ENCODE results near the gene ACTG1.

Gene ACTG1

DNA sequence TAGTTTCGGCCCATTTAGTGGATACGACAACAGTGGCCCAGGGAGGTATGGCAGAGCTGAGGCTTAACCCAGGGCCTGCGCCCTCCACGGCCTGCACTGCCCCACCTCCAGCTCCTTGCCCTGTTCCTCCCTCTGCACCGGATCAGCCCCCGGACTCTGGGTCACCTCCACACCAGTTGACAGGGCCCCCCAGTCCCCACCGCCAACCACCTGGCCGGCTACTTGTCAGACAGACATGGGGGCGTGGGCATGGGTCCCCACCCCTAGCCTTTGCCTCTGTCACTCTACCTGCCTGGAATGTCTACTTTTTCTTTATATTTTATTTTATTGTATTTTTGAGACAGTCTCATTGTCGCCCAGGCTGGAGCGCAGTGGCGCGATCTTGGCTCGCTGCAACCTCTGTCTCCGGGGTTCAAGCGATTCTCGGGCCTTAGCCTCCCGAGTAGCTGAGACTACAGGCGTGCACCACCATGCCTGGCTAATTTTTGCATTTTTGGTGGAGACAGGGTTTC, 3.0 kb upstream of the ACTG1 start:
- no peak for DNase-seq

DNA sequence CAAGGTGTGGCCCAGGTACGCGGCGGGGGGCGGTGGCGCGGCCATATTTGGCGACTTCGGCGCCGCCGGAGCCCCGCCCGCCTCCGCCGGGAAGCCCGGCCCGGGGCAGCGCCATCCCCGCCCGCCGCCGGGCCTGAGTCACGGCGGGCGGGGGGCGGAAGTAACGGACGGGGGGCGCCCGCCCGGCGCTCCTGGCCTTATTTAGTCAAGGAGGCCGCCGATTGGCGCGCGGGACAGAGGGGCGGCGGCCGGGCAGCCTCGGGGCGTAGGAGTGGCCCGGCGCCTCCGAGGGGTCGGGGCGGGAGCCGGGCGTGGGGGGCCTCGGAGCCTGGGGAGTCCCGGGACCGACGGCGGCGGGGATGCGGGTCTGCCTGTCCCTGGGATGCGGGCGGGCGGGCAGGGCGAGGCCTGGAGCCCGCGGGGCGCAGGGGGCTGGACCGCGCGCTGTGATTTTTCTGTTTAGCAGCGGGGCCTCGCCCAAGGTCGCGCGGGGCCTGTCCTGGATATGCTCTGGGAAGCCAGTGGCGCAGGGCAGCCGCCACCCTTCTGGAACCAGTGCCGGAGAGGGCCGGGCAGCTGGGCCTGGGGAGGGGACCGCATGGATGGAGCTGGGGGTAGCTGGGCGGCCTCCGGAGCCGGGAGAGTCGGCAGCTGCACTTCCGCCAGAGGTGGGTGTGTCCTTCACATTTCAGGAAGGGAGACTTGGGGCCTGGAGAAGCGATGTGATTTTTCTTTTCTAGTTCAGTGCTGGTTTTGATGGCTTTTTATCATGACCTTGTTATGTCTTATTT, 2.3 kb upstream of the ACTG1 start:
- peak; percentile 71 for DNase-seq

DNA sequence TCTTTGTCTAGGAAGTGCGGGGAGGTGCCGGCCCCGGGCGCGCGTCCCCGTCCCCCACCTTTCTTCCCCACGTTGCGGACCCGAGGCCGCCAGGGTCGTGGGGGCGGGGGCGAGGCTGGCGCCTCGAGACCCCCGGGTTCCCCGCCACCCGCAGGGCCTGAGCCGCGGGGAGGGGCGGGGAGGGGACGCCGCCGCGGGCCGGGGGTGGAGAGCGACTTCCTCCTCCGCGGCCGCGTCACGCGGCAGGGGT, 1.8 kb upstream of the ACTG1 start:
- no peak for DNase-seq

DNA sequence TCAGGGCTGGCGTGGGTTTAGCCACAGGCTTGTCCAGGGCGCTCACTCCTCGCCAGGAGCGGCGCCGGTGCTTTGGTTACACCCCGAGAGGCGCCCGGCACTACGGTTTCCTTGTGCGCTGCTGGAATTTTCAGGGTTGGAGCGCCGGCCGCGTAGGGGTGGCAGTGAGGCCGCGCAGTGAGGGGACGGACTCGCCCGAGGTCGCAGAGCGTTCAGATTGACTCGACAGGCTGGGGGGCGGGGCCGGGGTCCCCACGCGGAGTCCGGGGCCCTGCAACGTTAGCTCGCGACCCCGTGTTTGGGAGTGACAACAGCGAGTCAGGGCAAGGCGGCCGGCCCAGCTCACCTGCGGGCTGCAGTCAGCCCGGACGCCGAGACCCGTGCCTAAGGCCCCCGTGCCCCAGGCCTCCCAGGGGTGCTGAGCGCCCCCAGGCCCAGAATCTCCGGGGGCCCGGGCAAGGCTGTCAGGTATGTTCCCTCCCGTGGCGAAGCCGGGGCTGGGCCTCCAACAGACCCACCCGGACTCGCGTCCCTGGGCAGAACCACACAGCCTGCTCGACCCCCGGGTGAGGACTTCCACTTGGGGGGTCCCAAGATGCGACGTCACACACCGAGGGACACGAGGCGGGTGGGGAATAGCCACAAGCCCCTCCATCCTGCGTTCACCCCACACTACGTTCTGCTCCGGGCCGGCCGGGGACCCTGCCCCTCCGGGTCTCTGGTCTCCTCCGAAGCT, 1.3 kb upstream of the ACTG1 start:
- peak; percentile 52 for DNase-seq

DNA sequence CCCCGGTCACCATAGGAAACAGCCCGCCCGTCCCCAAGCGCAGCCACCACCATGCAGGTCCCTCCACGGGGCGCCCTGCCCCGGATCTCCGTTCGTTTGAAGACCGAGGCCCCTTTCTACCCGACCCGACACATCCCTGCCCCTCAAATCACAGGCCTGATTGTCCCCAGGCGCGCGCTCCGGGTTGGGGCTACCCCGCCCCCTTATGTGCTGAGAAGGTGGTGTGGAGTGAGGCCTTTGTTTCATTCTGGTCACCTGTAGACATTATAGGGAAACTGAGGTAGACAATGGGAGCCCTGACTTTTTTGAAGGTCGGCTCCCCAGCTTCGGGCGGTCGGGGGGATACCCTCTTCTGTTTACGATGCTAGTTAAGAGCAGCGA, 763 bp upstream of the ACTG1 start:
- DNase-seq = peak; percentile 67

DNA sequence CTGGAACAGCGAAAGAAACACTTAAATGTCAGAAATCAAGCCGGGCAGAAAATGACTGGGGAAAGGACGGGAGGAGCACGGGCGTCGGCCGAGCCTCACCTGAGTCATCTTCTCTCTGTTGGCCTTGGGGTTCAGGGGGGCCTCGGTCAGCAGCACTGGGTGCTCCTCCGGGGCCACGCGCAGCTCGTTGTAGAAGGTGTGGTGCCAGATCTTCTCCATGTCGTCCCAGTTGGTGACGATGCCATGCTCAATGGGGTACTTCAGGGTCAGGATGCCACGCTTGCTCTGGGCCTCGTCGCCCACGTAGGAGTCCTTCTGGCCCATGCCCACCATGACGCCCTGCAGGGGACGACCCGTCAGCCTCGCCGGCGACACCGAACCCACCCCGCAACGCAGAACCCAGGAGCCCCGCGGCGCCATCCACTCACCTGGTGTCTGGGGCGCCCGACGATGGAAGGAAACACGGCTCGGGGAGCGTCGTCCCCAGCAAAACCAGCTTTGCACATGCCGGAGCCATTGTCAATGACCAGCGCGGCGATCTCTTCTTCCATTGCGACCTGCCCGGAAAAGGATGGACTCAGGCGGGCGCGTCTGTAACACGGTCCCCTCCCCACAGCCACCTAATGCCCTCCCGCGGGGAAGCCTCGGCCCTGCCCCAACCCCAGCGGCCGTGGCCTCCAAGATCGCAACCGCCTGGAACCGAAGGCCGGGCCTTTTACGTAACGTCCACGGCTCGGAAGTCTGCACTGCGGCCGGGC, 616 bp downstream of the ACTG1 start:
- DNase-seq = peak; percentile 41

DNA sequence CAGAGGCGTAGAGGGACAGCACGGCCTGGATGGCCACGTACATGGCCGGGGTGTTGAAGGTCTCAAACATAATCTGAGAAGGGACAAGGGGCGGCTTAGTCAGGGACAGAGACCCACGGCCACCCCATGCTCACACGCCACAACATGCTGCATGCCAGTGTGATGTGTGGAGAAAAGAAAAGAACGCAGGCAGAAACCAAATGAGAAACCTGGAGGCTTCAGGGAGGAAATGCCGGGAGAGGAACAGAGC, 1.1 kb downstream of the ACTG1 start:
- no peak for DNase-seq

DNA sequence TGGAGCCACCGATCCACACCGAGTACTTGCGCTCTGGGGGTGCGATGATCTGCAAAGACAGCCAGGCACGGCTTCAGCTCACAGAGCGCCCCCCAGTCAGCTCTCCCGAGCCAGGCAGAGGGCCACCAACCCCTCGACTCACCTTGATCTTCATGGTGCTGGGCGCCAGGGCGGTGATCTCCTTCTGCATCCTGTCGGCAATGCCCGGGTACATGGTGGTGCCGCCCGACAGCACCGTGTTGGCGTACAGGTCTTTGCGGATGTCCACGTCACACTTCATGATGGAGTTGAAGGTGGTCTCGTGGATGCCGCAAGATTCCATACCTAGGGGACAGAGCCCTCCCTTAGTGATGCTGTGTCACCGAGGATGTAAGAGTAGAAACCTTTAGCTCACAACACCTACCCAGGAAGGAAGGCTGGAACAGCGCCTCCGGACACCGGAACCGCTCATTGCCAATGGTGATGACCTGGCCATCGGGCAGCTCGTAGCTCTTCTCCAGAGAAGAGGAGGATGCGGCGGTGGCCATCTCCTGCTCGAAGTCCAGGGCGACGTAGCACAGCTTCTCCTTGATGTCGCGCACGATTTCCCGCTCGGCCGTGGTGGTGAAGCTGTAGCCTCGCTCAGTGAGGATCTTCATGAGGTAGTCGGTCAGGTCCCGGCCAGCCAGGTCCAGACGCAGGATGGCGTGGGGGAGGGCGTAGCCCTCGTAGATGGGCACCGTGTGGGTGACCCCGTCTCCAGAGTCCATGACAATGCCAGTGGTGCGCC, 1.6 kb downstream of the ACTG1 start:
- no peak for DNase-seq

DNA sequence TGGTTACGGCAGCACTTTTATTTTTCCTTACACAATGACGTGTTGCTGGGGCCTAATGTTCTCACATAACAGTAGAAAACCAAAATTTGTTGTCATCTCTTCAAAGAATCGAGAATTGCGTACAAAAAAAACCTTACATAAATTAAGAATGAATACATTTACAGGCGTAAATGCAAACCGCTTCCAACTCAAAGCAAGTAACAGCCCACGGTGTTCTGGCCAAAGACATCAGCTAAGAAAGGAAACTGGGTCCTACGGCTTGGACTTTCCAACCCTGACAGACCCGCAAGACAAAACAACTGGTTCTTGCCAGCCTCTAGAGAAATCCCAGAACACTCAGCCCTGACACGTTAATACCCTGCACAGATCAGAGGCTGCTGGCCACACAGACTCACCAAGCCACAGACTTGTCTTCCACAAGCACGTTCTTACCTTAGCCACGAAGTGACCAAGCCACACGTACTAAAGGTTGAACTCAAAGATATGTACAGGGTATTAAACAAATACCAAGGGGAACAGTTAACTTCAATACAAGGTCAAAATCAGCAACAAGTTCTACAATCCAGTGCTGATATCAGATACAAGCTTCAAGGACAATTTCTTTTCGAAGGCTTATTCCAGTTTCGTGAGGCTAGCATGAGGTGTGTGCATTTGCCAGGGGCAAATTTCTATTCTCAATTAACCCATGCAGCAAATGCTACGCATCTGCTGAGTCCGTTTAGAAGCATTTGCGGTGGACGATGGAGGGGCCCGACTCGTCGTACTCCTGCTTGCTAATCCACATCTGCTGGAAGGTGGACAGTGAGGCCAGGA, 2.4 kb downstream of the ACTG1 start:
- no peak for DNase-seq

DNA sequence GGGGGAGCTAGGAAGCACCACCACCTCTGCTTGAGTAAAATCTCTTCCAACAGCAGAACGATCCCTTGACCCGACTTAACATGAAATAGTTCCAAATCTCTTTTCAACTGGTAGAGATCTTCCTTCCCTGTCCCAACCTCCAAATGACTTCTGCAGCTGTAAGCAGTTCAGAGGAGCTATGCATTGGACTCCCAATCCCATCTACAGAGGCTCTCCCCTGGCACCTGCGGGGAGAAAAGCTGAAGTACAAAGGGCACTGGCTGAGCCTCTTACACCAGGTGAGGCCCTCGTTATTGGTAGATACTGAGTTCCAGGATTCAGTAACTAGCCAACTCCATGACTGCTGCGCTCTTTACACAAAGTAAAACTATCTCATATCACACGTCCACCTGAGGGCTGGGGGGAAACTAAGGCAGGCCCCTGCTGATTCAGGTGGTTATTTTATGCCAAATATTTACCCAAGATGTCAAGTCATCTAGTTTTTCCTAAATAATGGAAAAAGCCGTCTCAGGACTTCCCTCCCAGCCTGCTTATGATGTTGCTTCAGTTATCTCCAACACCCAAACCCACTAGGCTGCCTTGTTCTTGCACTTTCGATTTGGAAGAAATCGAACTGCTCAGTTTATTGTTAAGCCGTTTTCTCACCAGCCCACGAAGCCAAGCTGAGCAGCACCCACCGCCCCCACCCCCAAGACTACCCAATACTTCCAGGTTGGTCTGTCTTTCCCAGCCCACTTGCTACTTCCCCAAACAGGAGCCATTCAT, 3.2 kb downstream of the ACTG1 start:
- no peak for DNase-seq

DNA sequence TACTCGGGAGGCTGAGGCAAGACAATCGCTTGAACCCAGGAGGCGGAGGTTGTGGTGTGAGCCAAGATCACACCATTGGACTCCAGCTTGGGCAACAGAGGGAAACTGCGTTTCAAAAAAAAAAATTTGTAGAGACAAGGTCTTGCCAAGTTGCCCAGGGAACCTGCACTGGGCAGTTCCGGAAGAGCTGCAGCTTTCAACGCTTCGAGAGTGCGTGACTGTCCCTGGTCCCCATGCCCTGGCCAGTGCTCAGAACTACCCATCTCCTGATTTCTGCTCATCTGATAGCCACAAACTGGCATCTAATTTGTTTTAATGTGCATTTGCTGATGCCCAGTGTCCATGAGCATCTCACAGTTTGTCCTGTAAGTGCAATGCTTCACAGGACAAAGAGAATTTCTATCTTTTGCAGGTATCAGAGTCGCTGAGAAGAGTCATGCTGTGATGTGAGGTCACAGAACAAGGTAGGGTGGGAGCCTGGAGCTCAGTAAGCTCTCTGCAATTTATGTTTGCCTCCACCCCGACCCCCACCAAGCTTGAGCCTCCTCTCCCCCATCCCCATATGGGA, 3.9 kb downstream of the ACTG1 start:
- DNase-seq = no peak

DNA sequence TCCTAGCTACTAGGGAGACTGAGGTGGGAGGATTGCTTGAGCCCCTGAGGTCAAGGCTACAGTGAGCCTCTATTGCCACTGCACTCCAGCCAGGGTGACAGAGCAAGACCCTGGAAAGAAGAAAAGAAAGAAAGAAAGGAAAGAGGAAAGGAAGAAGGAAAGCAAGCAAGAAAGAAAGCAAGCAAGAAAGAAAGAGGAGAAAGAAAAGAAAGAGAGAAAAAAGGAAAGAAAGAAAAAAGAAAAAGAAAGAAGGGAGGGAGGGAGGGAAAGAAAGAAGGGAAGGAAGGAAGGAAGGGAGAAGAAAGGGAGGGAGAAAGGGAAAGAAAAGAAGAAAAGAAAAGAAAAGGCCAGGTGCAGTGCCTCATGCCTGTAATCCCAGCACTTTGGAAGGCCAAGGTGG, 9.0 kb downstream of the ACTG1 start:
- no peak for DNase-seq

DNA sequence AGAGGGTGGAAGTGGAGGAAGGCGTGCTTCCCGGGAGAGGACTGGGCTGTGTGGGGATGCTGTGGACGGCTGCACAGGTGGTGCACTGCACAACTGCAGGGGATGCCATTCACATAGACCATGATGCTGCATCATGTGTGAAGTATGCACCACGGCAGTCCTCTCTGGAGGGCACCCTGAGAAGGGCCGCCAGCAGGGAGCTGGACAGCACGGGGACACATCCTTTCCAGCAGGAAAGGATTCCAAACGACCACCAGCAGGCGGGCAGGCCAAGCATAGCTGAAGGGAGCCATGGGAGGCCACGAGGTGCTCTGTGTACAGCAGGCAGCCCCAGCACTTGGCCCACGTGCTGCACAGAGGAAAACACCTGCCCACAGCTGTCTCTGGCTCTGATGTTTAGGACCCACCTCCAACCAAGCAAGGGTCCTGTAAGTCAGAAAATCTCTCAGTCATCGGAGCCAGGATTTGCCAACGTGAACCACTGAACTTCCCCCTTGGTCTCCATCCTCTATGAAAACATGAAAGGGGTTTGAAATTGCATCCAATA, 10.1 kb downstream of the ACTG1 start:
- DNase-seq = no peak

DNA sequence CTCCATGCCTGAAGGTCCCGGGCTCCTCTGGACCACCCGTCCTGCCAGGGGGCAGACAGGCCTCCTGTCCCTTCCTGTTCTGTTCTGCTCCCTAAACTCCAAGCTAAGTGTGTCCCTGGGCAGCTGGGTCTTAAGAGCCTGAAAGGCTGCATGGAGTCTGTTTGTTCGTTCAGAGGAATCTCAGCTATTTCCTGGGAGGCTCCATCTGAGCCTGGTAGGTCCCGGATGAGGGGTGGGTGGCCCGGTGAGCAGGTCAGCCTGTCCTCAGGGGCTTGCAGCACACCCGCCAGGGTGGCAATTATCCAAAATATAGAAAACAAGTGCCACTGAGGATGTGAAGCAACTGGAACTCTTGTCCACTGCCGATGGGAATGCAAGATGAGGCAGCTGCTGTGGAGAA, 12.6 kb downstream of the ACTG1 start:
- no peak for DNase-seq

DNA sequence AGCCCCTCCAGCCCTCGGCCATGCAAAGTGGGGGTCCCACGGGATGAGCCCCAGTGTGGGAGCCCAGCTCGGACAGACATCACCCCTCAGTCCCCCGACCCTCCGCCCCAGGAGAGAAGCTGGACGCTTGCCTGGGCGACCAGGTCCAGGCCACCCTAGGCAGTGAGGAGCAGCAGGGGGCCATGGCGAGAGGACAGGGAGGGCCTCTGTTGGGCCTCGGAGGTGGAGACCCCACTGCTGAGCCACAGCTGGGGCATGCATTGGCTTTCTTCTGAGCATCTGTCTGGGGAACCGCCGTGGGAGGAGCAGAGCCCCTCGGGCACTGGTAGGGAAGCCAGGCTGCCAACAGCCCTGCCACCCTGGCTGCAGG, 13.0 kb downstream of the ACTG1 start:
- no peak for DNase-seq

DNA sequence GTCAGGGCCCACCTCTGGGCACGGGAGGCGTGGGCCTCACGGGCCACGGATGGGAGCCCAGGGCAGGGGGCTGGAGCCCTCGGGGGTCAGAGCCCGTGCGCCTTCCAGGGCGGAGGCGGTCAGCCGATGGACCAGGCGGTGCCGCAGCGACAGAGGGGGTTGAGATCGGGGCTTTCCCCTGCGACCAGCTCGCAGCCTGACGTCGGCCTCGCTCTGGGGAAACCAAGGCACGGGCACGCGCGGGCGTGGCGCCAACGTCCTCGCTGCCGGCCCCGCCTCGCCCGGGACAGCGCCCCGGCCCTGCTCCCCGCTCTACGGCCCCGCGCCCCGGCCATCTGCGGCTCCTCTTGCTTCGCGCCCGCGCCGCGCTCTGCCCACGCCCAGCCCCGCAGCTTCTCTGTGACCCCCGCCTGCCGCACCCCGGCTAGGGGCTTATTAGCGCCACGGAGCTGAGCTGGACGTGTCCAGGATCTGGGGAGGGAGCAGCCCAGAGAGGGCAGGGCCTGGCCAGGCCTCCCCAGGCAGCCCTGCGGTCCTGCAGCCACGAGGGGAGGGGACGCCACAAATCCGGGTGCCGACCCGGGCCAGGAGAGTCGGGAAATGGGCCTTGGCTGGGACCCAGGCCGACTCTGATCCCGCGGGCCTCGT, 13.5 kb downstream of the ACTG1 start:
- DNase-seq = no peak

DNA sequence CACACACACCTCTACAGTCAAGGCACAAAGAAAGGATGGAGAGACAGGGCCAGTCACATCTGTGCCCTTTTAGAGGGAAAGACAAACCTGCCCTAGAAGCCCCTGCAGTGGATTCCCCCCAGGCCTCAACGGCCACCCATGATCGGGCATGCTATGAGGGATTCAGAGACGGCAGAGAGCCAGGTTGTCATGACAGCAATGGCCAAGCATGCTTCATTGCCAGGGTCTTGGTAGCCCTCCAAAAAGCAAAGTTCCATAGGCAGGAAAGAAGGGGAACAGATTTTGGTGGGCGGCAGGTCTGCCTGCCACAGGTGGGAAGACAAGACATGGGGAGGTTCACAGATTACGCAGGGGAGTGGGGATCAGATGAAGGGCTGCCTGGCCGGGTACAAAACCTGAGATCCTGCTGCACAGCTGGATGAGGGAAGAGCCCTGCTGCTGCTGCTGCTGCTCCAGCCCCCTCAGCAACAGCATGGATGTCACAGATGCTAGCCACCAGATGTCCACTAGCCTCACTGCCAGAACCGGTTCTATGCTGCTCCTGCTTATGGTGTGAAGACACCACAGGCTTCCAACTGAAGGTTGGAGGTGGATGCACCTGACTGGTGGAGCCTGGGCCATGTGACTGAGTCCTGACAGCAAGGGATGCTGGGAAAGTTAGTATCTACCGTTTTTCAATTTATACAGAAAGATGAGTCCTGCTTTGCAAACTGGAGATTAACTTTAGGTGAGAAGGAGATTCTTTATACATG, 17.8 kb downstream of the ACTG1 start:
- DNase-seq = no peak

DNA sequence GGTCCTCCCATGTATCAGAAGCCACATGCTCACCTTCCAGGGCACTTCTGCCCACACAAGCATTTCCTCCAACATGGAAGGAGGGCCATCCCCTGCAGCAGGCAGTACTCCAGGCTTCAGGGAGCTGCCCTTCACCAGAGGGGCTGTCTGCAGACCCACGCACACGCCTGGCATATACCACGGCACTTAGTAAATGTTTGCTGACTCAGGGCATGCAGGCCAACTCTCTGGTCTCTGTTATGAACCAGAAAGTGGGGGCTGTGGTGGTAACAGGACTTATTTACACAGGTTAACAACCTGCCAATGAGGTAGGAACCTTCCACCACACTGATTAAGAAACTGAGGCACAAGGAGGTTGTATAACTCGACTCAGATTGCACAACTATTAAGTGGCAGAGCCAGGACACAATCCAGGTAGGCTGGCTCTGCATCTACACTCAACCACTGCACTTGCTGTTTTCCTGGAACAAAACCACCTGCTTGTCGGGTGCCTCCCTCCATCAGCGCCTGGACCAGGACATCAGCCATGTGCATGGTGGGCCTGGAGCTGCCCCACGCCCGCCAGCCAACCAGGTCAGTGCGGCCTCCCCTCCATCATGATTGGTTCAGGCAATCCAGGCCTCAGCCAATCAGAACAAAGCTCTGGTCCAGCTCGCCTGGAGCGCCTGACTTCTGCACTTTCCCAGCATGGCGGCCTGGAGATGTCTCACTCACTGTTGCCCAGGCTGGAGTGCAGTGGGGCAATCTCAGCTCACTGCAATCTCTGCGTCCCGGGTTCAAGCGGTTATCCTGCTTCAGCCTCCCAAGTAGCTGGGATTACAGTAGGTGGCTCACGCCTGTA, 19.2 kb downstream of the ACTG1 start:
- no peak for DNase-seq

DNA sequence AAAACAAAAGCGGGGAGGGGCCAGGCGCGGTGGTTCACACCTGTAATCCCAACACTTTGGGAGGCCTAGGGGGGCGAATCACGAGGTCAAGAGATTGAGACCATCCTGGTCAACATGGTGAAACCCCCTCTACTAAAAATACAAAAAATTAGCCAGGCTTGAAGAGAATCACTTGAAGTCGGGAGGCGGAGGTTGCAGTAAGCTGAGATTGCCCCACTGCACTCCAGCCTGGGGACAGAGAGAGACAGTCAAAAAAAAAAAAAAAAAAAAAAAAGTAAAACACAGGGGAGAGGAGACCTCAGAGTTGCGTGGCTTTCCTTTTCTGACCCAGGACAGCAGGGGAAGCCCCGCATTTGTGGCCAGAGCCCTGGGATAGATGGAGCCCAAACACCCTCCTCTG, 19.9 kb downstream of the ACTG1 start:
- no peak for DNase-seq

All from activated naive CD4-positive, alpha-beta T cell treated with anti-CD3 and anti-CD28 coated beads, Interleukin-2, amount 50 U/mL, for 16 hours (primary cell).